Heart left ventricle (tissue), 13 donors: Measurements from ENCODE around the gene RSKR.

Experiments
- POLR2A ChIP-seq, 2 donors: fragments of 450-650 bp; IDR thresholded peaks; one replicate each; pipeline ENCODE4 v1.6.1; 2017; ENCODE audit warnings: antibody characterized with exemption in 2 of 2, mild to moderate bottlenecking in 2 of 2, moderate library complexity in 2 of 2
- TF ChIP-seq, protein P1 (sequence below), 12 donors: fragments of 200-600 bp; sonication (generic) in 4 of 12; IDR thresholded peaks; one replicate each; pipeline versions ENCODE4 v1.5.0 to v1.8.0; 2018 to 2022; ENCODE audit warnings: antibody characterized with exemption in 12 of 12, mild to moderate bottlenecking in 5 of 12
- donor health status: ischemic (EF 13 %, LVEDD 7.1; RV severe dilation, severe dysfunction).
- donor health status: DM: no; HTN: yes; CAD: no.
- donor health status: DM: no; HTN: no; CAD: no.
- donor health status: ischemic (EF 25% LVEDD 6.9; RV normal size, moderate dysfunction).
- donor health status: ischemic (EF 25% LVEDD 5.7; RV mildly dilated, moderate dysfunction).
- donor health status: ischemic (EF 35%, LVEDD 5.7; RV mildly dilated, moderate dysfunction).
- donor health status: nonischemic (EF 11% LVEDD 7.7; RV severe dilation, severe dysfunction).
- donor health status: DM: yes; HTN: yes; CAD: no.
- donor health status: PGD.
- donor health status: ischemic (EF 29% LVEDD 5.4; RV normal size, mild dysfunction).
- donor health status: nonischemic (EF 23%, LVEDD 6.1; RV moderate dilation, normal function).

GRCh38 chr17:28663723-28664122 lies 49.7 kb upstream of the RSKR start:
- TF ChIP-seq, protein P1, sequence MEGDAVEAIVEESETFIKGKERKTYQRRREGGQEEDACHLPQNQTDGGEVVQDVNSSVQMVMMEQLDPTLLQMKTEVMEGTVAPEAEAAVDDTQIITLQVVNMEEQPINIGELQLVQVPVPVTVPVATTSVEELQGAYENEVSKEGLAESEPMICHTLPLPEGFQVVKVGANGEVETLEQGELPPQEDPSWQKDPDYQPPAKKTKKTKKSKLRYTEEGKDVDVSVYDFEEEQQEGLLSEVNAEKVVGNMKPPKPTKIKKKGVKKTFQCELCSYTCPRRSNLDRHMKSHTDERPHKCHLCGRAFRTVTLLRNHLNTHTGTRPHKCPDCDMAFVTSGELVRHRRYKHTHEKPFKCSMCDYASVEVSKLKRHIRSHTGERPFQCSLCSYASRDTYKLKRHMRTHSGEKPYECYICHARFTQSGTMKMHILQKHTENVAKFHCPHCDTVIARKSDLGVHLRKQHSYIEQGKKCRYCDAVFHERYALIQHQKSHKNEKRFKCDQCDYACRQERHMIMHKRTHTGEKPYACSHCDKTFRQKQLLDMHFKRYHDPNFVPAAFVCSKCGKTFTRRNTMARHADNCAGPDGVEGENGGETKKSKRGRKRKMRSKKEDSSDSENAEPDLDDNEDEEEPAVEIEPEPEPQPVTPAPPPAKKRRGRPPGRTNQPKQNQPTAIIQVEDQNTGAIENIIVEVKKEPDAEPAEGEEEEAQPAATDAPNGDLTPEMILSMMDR (IDR thresholded peaks at IDR 0.05): no peak
- TF ChIP-seq POLR2A (IDR thresholded peaks at IDR 0.05): no peak
